SK-N-SH (cell line): ENCODE measurements around the gene FNDC10. TPM values are rescaled to one million over a fixed set of nuclear protein-coding genes. Genes with fewer than 3 reads are reported as not detected.
A peak's percentile ranks its signal among the peaks of the same experiment; 100 is the strongest.

Source experiments
- CTCF ChIA-PET: fragments of 300-600, 350-600 bp; formaldehyde crosslinking; extraction: SDS; loops from one replicate; lab custom pipeline; 2021; lab: Yijun Ruan, JAX
- POLR2A ChIA-PET: fragments of 350-600 bp; sonication (Branson Sonifier 250); formaldehyde crosslinking; extraction: SDS; loops from one replicate; lab custom pipeline; 2020; ENCODE audit warnings: antibody characterized with exemption, inconsistent platforms; lab: Yijun Ruan, JAX
- DNase-seq: peaks from one replicate; pipeline ENCODE4 v3.0.0; 2012
- H2AFZ ChIP-seq: fragments of 200-600 bp; sonication (generic); 2 replicates; pipeline ENCODE4 v1.8.1; 2016; ENCODE audit warnings: antibody characterized with exemption, mild to moderate bottlenecking, low read depth
- H3F3A ChIP-seq: fragments of 200-600 bp; sonication (generic); replicated peaks from 2 replicates; pipeline ENCODE3; 2016; ENCODE audit warnings: antibody characterized with exemption, mild to moderate bottlenecking; ENCODE audit not compliant: insufficient read depth
- H3K27ac ChIP-seq, 2 experiments: fragments of 200-500 bp in 1 of 2; fragments of 200-600 bp in 1 of 2; sonication (Bioruptor generic) in 1 of 2; sonication (generic), shearing (Covaris generic) in 1 of 2; 2 replicates each; pipeline versions ENCODE4 v1.5.1 to v1.6.1; 2014 to 2016; ENCODE audit warnings: low read depth in 2 of 2, inconsistent platforms in 1 of 2, low read length in 1 of 2, mild to moderate bottlenecking in 1 of 2, mixed read lengths in 1 of 2
- H3K27me3 ChIP-seq: fragments of 200-600 bp; sonication (generic), shearing (Covaris generic); 2 replicates; pipeline ENCODE4 v1.6.1; 2016; ENCODE audit warnings: mixed run types; ENCODE audit not compliant: insufficient read depth
- H3K36me3 ChIP-seq, 2 experiments: fragments of 200-500 bp in 1 of 2; fragments of 200-600 bp in 1 of 2; sonication (Bioruptor generic) in 1 of 2; sonication (generic) in 1 of 2; replicated peaks in 1 of 2; 2 replicates each; pipeline versions ENCODE3 to v1.5.1; 2014 to 2016; ENCODE audit warnings: low read length in 1 of 2, mild to moderate bottlenecking in 1 of 2; ENCODE audit not compliant: insufficient read depth in 2 of 2, control insufficient read depth in 1 of 2
- H3K4me1 ChIP-seq, 2 experiments: fragments of 200-500 bp in 1 of 2; fragments of 200-600 bp in 1 of 2; sonication (Bioruptor generic) in 1 of 2; sonication (generic), shearing (Covaris generic) in 1 of 2; 2 replicates each; pipeline versions ENCODE4 v1.5.1 to v1.6.1; 2014 to 2016; ENCODE audit warnings: low read depth in 1 of 2, low read length in 1 of 2, mixed run types in 1 of 2; ENCODE audit not compliant: insufficient read depth in 2 of 2, control insufficient read depth in 1 of 2
- H3K4me2 ChIP-seq: fragments of 200-600 bp; sonication (generic), shearing (Covaris generic); 2 replicates; pipeline ENCODE4 v1.6.1; 2017; ENCODE audit warnings: mixed run types
- H3K4me3 ChIP-seq, 2 experiments: fragments of 200-500 bp in 1 of 2; fragments of 200-600 bp in 1 of 2; sonication (Bioruptor generic) in 1 of 2; sonication (generic), shearing (Covaris generic) in 1 of 2; 2 replicates each; pipeline versions ENCODE4 v1.5.1 to v1.8.1; 2014 to 2016; ENCODE audit warnings: low read depth in 2 of 2, inconsistent platforms in 1 of 2, low read length in 1 of 2, mild to moderate bottlenecking in 1 of 2, mixed read lengths in 1 of 2, moderate library complexity in 1 of 2
- H3K79me2 ChIP-seq: fragments of 200-600 bp; sonication (generic); 2 replicates; pipeline ENCODE4 v1.8.1; 2017; ENCODE audit warnings: mild to moderate bottlenecking; ENCODE audit not compliant: insufficient read depth
- H3K9ac ChIP-seq: fragments of 200-600 bp; sonication (generic); 2 replicates; pipeline ENCODE4 v1.6.1; 2017; ENCODE audit warnings: mixed run types
- H3K9me2 ChIP-seq: fragments of 200-600 bp; sonication (generic); 2 replicates; pipeline ENCODE4 v1.6.1; 2017; ENCODE audit warnings: mixed run types
- H3K9me3 ChIP-seq: fragments of 200-600 bp; sonication (generic); 2 replicates; pipeline ENCODE4 v1.6.1; 2017; ENCODE audit warnings: mixed run types, mild to moderate bottlenecking, moderate library complexity
- H4K20me1 ChIP-seq: fragments of 200-600 bp; sonication (generic); 2 replicates; pipeline ENCODE4 v1.6.1; 2017; ENCODE audit warnings: mild to moderate bottlenecking, mixed run types; ENCODE audit not compliant: insufficient read depth
- ELF1 ChIP-seq: IDR thresholded peaks from 2 replicates; pipeline ENCODE4 v1.4.0; 2012
- FOSL2 ChIP-seq: IDR thresholded peaks from 2 replicates; pipeline ENCODE4 v1.4.0; 2012; ENCODE audit warnings: low read depth, mild to moderate bottlenecking, moderate library complexity, borderline replicate concordance
- JUND ChIP-seq: IDR thresholded peaks from 2 replicates; pipeline ENCODE4 v1.4.0; 2012
- POLR2AphosphoS5 ChIP-seq: IDR thresholded peaks from 2 replicates; pipeline ENCODE4 v1.6.1; 2012; ENCODE audit warnings: low read depth, low read length
- RAD21 ChIP-seq: IDR thresholded peaks from 2 replicates; pipeline ENCODE4 v1.6.1; 2012; ENCODE audit warnings: mild to moderate bottlenecking, low read length
- YY1 ChIP-seq: IDR thresholded peaks from 2 replicates; pipeline ENCODE4 v1.4.0; 2012; ENCODE audit warnings: low read depth, mild to moderate bottlenecking
- WGBS: methylation state at CpG from one replicate; pipeline ENCODE4 v1.1.6; 2017; ENCODE audit warnings: low lambda C conversion rate; 5-methylcytosine and 5-hydroxymethylcytosine counted together
- polyA plus RNA-seq, 3 experiments: library from polyadenylated mRNA; depleted of rRNA; stranded (reverse); fragments of >200 nt; gene quantifications; 2 replicates each; pipeline ENCODE4 v1.2.3, GENCODE V29; 2012
- TF ChIP-seq, protein P1 (sequence below): IDR thresholded peaks from 2 replicates; pipeline ENCODE4 v1.4.0; 2012; ENCODE audit warnings: low read depth, borderline replicate concordance
- TF ChIP-seq, protein P2 (sequence below): IDR thresholded peaks from 2 replicates; pipeline ENCODE4 v1.4.0; 2012; ENCODE audit warnings: low read depth
- TF ChIP-seq, protein P3 (sequence below): IDR thresholded peaks from 2 replicates; pipeline ENCODE4 v1.6.1; 2012; ENCODE audit warnings: mild to moderate bottlenecking, low read depth, low read length, moderate library complexity
- TF ChIP-seq, protein P4 (sequence below): fragments of 200-600 bp; sonication (generic); IDR thresholded peaks from 2 replicates; pipeline ENCODE4 v1.6.1; 2017; ENCODE audit warnings: antibody characterized with exemption, mild to moderate bottlenecking, moderate library complexity

Gene FNDC10
- polyA plus RNA-seq, 1 of the 3 experiments (the other 2 are of a cell fraction) = 6.7 TPM

DNA sequence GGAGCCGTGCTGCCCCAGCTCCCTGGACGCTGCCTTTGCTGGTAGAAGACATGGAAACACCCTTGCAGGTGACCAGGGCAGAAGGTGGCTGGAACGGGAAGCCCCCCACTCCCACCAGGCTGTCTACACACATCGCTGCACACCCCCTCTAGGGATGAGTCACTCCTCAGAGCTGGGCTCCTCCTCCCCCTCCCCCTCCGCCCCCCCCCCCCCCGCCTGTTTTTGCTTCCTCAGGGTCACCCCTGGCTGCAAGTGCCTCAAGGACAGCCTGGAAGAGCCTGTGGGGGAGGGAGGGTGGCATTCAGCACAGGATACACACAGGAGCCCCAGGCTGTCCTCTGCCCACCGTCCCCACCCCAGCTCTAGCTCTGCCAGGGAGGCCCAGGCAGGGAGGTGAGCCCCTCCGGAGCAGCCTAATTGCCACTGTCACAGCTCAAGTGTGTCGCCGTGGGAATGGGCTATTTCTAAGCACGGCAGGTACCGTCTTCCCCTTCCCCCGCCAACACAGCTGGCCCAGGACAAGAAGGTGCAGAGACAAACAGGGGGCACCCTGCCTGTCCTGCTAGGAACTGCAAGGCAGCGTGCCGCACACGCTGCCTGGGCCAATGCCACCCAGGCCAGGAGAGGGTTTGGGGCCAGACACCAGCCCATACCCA, 2.5 kb downstream of the FNDC10 start:
- Histone ChIP-seq H3K4me1 (peaks cover 0 to 22% of the 10 kb centered on the region in 2 experiments; a peak in 1 of 4 replicates), H4K20me1 (no peaks in the 10 kb centered on the region; the same call in 1 of the 2 replicates), H3K9me2 (no peaks in the 10 kb centered on the region), H2AFZ (no peak overlapping the region), H3K9ac (no peak overlapping the region), H3K27ac (no peak overlapping the region), H3K4me3 (no peak overlapping the region), H3K27me3 (no peaks in the 10 kb centered on the region), H3K79me2 (no peaks in the 10 kb centered on the region), H3K9me3 (no peaks in the 10 kb centered on the region), H3K4me2 (no peak overlapping the region; the same call in 1 of the 2 replicates), H3K36me3 (no peaks in the 10 kb centered on the region), H3F3A (no peaks in the 10 kb centered on the region)
- peak; percentile 79 for DNase-seq
- ChIA-PET POLR2A (no interaction called here), CTCF (interaction anchor here (1.0 to 1.3 kb wide), 3 partner anchors 19 to 52 kb away, joined by 3 to 5 read pairs (median 4); no protein-coding TSS in a partner anchor)
- TF ChIP-seq, protein P1, sequence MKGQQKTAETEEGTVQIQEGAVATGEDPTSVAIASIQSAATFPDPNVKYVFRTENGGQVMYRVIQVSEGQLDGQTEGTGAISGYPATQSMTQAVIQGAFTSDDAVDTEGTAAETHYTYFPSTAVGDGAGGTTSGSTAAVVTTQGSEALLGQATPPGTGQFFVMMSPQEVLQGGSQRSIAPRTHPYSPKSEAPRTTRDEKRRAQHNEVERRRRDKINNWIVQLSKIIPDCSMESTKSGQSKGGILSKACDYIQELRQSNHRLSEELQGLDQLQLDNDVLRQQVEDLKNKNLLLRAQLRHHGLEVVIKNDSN = no peak
- TF ChIP-seq, protein P2, sequence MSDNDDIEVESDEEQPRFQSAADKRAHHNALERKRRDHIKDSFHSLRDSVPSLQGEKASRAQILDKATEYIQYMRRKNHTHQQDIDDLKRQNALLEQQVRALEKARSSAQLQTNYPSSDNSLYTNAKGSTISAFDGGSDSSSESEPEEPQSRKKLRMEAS = no peak
- TF ChIP-seq RAD21 = peak; percentile 2; the same call in 1 of the 2 replicates
- TF ChIP-seq YY1 = no peak
- TF ChIP-seq, protein P3, sequence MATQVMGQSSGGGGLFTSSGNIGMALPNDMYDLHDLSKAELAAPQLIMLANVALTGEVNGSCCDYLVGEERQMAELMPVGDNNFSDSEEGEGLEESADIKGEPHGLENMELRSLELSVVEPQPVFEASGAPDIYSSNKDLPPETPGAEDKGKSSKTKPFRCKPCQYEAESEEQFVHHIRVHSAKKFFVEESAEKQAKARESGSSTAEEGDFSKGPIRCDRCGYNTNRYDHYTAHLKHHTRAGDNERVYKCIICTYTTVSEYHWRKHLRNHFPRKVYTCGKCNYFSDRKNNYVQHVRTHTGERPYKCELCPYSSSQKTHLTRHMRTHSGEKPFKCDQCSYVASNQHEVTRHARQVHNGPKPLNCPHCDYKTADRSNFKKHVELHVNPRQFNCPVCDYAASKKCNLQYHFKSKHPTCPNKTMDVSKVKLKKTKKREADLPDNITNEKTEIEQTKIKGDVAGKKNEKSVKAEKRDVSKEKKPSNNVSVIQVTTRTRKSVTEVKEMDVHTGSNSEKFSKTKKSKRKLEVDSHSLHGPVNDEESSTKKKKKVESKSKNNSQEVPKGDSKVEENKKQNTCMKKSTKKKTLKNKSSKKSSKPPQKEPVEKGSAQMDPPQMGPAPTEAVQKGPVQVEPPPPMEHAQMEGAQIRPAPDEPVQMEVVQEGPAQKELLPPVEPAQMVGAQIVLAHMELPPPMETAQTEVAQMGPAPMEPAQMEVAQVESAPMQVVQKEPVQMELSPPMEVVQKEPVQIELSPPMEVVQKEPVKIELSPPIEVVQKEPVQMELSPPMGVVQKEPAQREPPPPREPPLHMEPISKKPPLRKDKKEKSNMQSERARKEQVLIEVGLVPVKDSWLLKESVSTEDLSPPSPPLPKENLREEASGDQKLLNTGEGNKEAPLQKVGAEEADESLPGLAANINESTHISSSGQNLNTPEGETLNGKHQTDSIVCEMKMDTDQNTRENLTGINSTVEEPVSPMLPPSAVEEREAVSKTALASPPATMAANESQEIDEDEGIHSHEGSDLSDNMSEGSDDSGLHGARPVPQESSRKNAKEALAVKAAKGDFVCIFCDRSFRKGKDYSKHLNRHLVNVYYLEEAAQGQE = no peak
- TF ChIP-seq JUND = no peak
- no peak for TF ChIP-seq POLR2AphosphoS5
- no peak for TF ChIP-seq FOSL2
- TF ChIP-seq, protein P4, sequence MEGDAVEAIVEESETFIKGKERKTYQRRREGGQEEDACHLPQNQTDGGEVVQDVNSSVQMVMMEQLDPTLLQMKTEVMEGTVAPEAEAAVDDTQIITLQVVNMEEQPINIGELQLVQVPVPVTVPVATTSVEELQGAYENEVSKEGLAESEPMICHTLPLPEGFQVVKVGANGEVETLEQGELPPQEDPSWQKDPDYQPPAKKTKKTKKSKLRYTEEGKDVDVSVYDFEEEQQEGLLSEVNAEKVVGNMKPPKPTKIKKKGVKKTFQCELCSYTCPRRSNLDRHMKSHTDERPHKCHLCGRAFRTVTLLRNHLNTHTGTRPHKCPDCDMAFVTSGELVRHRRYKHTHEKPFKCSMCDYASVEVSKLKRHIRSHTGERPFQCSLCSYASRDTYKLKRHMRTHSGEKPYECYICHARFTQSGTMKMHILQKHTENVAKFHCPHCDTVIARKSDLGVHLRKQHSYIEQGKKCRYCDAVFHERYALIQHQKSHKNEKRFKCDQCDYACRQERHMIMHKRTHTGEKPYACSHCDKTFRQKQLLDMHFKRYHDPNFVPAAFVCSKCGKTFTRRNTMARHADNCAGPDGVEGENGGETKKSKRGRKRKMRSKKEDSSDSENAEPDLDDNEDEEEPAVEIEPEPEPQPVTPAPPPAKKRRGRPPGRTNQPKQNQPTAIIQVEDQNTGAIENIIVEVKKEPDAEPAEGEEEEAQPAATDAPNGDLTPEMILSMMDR = peak; percentile 31
- TF ChIP-seq ELF1 = no peak
- 42% methylated on average over 2 of the region's 16 CpGs for WGBS
